ENCODE data around the gene CMIP. TPM values are rescaled to one million over a fixed set of nuclear protein-coding genes. Genes with fewer than 3 reads are reported as not detected.
"Not testable (repeated sequence)": the region's sequence is repeated elsewhere in the genome, so short reads cannot be mapped to it uniquely, and the experiment has no call there.

CMIP gene
- total RNA-seq, 1 donor from 2014 or later, result 59.8 TPM

- intact Hi-C loops (cut with micrococcal nuclease), result no loop called here
Observed at GRCh38 chr16:81421126-81421525, 23.5 kb upstream of the CMIP start.

- intact Hi-C loops (cut with micrococcal nuclease), result no loop called here
Observed at GRCh38 chr16:81421536-81421935, 23.1 kb upstream of the CMIP start.

GRCh38 chr16:81422153-81422552 lies 22.5 kb upstream of the CMIP start:
- intact Hi-C loops (cut with micrococcal nuclease), result not testable (repeated sequence)

GRCh38 chr16:81424771-81425170 lies 19.8 kb upstream of the CMIP start:
- intact Hi-C loops (cut with micrococcal nuclease), result no loop called here

GRCh38 chr16:81427219-81427618 lies 17.4 kb upstream of the CMIP start:
- intact Hi-C loops (cut with micrococcal nuclease), result no loop called here

GRCh38 chr16:81429045-81429521 lies 15.5 kb upstream of the CMIP start:
- intact Hi-C loops (cut with micrococcal nuclease), result no loop called here

- intact Hi-C loops (cut with micrococcal nuclease), result no loop called here
Observed at GRCh38 chr16:81431554-81432353, 12.9 kb upstream of the CMIP start.

- intact Hi-C loops (cut with micrococcal nuclease), result no loop called here
Observed at GRCh38 chr16:81432937-81433557, 11.6 kb upstream of the CMIP start.

GRCh38 chr16:81435103-81435502 lies 9.5 kb upstream of the CMIP start:
- intact Hi-C loops (cut with micrococcal nuclease), result no loop called here

GRCh38 chr16:81435567-81435966 lies 9.0 kb upstream of the CMIP start:
- intact Hi-C loops (cut with micrococcal nuclease), result no loop called here

GRCh38 chr16:81436386-81436785 lies 8.2 kb upstream of the CMIP start:
- intact Hi-C loops (cut with micrococcal nuclease), result no loop called here

GRCh38 chr16:81437865-81438264 lies 6.7 kb upstream of the CMIP start:
- intact Hi-C loops (cut with micrococcal nuclease), result no loop called here

- intact Hi-C loops (cut with micrococcal nuclease), result no loop called here
Observed at GRCh38 chr16:81440888-81441761, 3.5 kb upstream of the CMIP start.

- intact Hi-C loops (cut with micrococcal nuclease), result loop anchor here (2.0 kb wide), 1 partner anchor 190 kb away; no protein-coding TSS in a partner anchor
Observed at GRCh38 chr16:81442220-81442915, 2.2 kb upstream of the CMIP start.

- intact Hi-C loops (cut with micrococcal nuclease), result loop anchor here (1.0 to 2.0 kb wide), 2 partner anchors 40 to 190 kb away; no protein-coding TSS in a partner anchor
Observed at GRCh38 chr16:81442916-81443687, 1.5 kb upstream of the CMIP start.

- intact Hi-C loops (cut with micrococcal nuclease), result loop anchor here (1.0 to 2.0 kb wide), 3 partner anchors 41 to 367 kb away; partner anchors contain the start of gene C16orf46
Observed at GRCh38 chr16:81443688-81444447, 740 bp upstream of the CMIP start.

- intact Hi-C loops (cut with micrococcal nuclease), result loop anchor here (2.0 kb wide), 1 partner anchor 369 kb away; the partner anchor contains the start of gene C16orf46
Observed at GRCh38 chr16:81445143-81445961, 744 bp downstream of the CMIP start.
